HG02981 (cell line): ENCODE data around the gene ZNF670.
"Not testable (repeated sequence)": the region's sequence is repeated elsewhere in the genome, so short reads cannot be mapped to it uniquely, and the experiment has no call there.

Experiments
- ATAC-seq: cut with Tn5 transposase; IDR thresholded peaks from one replicate; pipeline ENCODE4 v1.9.1; 2021; ENCODE audit warnings: mild to moderate bottlenecking, moderate library complexity; ENCODE audit not compliant: unreplicated experiment

ZNF670 gene

GRCh38 chr1:247078258-247079140 is at the start of gene ZNF670:
Gene ZNF670, minus strand, starts transcription at chr1:247078811. Its CDS starts 215 bp downstream, at chr1:247078596.
- ATAC-seq: peak; percentile 100

- not testable (repeated sequence) for ATAC-seq
These were observed 49.1 kb upstream of the ZNF670 start for GRCh38 chr1:247127519-247128282.

- ATAC-seq: peak; percentile 49
These were observed 48.0 kb upstream of the ZNF670 start for GRCh38 chr1:247126601-247127000.

GRCh38 chr1:247126166-247126565 is 47.6 kb upstream of the ZNF670 start:
- peak; percentile 99 for ATAC-seq

- no peak for ATAC-seq
These were observed 42.8 kb upstream of the ZNF670 start for GRCh38 chr1:247121382-247121781.

- ATAC-seq: not testable (repeated sequence)
These were observed 41.7 kb upstream of the ZNF670 start for GRCh38 chr1:247120408-247120668.

GRCh38 chr1:247119600-247120407 is 41.2 kb upstream of the ZNF670 start:
- no peak for ATAC-seq

GRCh38 chr1:247118946-247119446 is 40.4 kb upstream of the ZNF670 start:
- ATAC-seq: no peak

- no peak for ATAC-seq
These were observed 36.9 kb upstream of the ZNF670 start for GRCh38 chr1:247115545-247115944.

GRCh38 chr1:247115141-247115510 is 36.5 kb upstream of the ZNF670 start:
- no peak for ATAC-seq

- ATAC-seq: no peak
These were observed 35.9 kb upstream of the ZNF670 start for GRCh38 chr1:247114351-247115140.

- no peak for ATAC-seq
These were observed 35.2 kb upstream of the ZNF670 start for GRCh38 chr1:247113733-247114271.

- no peak for ATAC-seq
These were observed 34.5 kb upstream of the ZNF670 start for GRCh38 chr1:247113094-247113497.

GRCh38 chr1:247112479-247112781 is 33.8 kb upstream of the ZNF670 start:
- ATAC-seq: no peak

GRCh38 chr1:247111700-247112478 is 33.3 kb upstream of the ZNF670 start:
- no peak for ATAC-seq

GRCh38 chr1:247111259-247111699 is 32.7 kb upstream of the ZNF670 start:
- ATAC-seq: no peak

- ATAC-seq: no peak
These were observed 32.1 kb upstream of the ZNF670 start for GRCh38 chr1:247110627-247111258.

GRCh38 chr1:247107694-247108093 is 29.1 kb upstream of the ZNF670 start:
- ATAC-seq: no peak

- no peak for ATAC-seq
These were observed 27.4 kb upstream of the ZNF670 start for GRCh38 chr1:247105966-247106365.
